D721Med (cell line): ENCODE data around the gene WFIKKN1.

Experiments
- DNase-seq: peaks from one replicate; pipeline ENCODE4 v3.0.0; 2011; ENCODE audit warnings: low spot score; ENCODE audit not compliant: insufficient read length
- FAIRE-seq: peaks from 2 replicates; lab custom pipeline; 2011; peaks lifted over from hg19 to GRCh38; lab: Jason Lieb, UNC
- TF ChIP-seq, protein P1 (sequence below): IDR thresholded peaks from 2 replicates; pipeline ENCODE4 v1.5.1; 2012; ENCODE audit warnings: mild to moderate bottlenecking, control low read depth; ENCODE audit not compliant: insufficient read depth; ENCODE audit errors: missing control alignments

Gene WFIKKN1

DNA sequence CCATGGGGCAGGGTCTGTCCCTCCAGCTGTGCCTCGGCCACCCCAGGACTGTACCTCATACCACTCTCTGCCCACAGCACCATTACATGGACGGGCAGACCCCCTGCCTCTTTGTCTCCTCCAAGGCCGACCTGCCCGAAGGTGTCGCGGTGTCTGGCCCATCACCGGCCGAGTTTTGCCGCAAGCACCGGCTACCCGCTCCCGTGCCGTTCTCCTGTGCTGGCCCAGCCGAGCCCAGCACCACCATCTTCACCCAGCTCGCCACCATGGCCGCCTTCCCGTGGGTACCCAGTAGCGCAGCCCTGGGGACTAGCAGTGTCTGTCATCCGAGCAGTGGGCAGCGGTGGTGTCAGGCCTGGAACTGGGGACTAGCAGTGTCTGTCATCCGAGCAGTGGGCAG, 42.1 kb downstream of the WFIKKN1 start:
- TF ChIP-seq, protein P1, sequence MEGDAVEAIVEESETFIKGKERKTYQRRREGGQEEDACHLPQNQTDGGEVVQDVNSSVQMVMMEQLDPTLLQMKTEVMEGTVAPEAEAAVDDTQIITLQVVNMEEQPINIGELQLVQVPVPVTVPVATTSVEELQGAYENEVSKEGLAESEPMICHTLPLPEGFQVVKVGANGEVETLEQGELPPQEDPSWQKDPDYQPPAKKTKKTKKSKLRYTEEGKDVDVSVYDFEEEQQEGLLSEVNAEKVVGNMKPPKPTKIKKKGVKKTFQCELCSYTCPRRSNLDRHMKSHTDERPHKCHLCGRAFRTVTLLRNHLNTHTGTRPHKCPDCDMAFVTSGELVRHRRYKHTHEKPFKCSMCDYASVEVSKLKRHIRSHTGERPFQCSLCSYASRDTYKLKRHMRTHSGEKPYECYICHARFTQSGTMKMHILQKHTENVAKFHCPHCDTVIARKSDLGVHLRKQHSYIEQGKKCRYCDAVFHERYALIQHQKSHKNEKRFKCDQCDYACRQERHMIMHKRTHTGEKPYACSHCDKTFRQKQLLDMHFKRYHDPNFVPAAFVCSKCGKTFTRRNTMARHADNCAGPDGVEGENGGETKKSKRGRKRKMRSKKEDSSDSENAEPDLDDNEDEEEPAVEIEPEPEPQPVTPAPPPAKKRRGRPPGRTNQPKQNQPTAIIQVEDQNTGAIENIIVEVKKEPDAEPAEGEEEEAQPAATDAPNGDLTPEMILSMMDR = no peak
- DNase-seq (no peak), FAIRE-seq (no peak)

DNA sequence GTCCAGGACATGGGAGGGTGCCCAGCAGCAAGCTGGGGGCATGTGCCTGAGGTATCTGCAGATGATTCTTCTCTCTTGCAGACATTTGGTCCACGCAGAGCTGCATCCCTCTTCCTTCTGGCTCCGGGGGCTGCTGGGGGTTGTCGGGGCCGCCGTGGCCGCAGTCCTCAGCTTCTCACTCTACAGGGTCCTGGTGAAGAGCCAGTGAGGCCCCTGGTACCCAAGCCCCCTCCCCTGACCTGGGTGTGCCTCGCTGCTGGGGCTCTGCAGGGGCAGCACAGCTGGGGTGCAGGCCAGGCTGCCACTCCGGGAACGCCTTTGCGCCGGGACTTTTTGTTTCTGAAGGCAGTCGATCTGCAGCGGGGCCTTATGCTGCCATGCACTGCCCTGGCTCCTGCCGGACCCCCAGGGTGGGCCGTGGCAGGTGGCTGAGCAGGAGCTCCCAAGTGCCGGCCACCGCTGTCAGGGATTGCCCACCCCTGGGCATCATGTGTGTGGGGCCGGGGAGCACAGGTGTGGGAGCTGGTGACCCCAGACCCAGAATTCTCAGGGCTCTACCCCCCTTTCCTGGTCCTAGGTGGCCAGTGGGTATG, 42.7 kb downstream of the WFIKKN1 start:
- TF ChIP-seq, protein P1 = no peak
- FAIRE-seq = no peak
- no peak for DNase-seq

DNA sequence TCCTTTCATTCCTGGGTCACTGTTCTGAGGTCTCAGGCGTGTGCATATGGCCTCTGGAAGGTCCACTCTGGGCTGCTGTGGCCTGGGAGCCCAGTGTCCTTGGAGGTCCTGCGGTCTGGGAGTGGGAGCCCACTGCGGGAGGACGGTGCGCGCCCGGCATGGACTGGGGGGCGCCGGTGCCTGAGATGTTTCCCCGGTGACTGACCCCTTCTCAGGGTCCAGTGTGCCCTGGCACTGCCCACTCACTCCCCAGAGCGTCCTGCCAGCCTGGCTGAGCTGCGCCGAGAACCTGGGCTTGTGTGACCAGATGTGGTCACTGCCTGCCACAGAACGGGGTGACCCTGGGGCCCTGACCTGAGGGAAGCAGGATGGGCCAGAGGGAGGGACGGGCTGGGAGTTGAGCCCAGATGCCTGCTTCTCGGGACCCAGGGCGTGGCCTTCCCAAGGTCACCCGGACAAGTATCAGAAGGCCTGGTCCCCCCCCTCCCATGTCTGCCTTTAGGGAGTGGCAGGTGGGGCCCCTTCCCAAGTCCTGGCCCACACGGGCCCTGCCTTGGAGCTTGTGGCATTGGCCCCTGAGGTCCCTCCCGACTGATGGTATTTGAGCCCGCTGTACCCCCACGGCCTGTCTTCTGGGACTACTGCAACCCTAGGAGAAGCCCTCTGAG, 43.6 kb downstream of the WFIKKN1 start:
- TF ChIP-seq, protein P1 = no peak
- no peak for DNase-seq
- FAIRE-seq = no peak

DNA sequence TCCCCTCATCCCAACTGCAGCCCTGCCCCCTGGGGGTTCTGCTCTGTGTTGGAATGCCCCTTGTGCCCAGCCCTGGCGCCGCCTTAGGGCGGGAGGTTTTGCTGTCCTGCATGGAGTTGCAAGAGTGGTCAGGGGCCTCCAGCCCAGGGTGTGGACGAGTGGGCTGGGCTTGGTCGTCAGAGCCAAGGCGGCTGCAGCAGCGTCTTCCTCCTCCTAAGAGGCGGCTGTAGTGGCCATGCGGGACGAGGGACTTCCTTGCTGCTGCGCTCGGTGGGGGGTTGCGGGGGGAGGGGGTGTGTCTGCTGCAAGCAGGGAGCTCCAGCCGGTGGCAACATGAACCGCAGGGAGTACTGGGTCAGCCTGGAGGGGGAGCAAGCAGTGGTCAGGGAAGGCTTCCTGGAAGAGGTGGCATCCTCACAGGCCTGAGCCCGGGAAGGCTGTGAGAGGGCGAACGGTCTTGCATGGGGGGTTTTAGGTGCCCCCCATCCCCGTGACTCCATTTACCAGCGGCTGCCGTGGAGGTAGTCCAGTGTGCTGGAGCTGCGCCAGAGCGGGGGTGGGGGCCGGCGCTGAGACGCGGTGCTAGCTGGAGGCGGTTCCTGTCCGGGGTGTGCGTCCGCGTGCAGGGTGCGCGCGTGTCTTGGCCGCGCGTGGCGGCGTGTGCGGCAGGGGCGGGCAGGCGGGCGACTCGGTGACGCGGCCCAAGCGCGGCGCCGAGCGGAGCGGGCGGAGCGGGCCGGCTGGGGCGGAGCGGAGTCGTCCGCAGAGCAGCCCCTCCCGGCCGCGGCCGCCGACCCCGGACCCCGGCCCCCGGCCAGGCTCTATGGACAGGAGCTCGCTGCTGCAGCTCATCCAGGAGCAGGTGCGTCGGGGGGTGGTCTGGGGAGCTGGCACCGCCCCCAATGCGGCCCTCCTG, 44.4 kb downstream of the WFIKKN1 start, which contains the start of gene RHBDL1:
Gene RHBDL1, plus strand, starts transcription at position 704 of the 916 bp plus-strand sequence. Its CDS starts 120 bp downstream, at position 824.
- TF ChIP-seq, protein P1 = no peak
- FAIRE-seq (no peak), DNase-seq (no peak)

DNA sequence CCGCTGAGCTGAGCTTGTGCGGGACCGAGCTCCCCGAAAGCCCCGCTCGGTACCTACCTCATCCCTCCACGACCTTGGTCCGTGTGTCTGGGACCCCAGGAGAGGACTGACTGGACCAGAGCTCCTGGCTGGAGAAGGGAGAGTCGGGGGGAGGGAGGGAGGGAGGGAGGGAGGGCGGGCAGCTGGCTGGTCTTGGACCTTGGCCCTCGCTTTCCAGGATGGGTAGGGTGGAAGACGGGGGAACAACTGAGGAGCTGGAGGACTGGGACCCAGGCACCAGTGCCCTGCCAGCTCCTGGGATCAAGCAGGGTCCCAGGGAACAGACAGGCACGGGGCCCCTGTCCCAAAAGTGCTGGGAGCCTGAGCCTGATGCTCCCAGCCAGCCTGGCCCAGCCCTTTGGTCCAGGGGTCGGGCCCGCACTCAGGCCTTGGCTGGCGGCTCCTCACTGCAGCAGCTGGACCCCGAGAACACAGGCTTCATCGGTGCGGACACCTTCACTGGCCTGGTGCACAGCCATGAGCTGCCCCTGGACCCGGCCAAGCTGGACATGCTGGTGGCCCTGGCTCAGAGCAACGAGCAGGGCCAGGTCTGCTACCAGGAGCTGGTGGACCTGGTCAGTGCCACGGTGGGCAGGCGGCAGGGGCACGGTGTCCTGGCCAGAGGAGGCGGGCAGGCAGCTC, 45.2 kb downstream of the WFIKKN1 start:
- TF ChIP-seq, protein P1 = no peak
- DNase-seq (no peak), FAIRE-seq (no peak)

DNA sequence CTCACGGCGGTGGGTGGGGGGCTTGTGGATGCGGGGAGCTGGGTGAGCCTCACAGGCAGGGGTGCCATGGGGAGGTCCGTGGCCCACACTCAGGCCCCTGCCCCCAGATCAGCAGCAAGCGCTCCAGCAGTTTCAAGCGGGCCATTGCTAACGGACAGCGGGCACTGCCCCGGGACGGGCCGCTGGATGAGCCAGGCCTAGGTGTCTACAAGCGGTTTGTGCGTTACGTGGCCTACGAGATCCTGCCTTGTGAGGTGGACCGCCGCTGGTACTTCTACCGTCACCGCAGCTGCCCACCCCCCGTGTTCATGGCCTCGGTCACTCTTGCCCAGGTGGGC, 45.7 kb downstream of the WFIKKN1 start:
- TF ChIP-seq, protein P1 = no peak

More for the DNA sequence above, 45.7 kb downstream of the WFIKKN1 start:
- FAIRE-seq = no peak
- no peak for DNase-seq
